H1 (cell line): ENCODE results near the gene COX7B2. TPM values are rescaled to one million over a fixed set of nuclear protein-coding genes. Genes with fewer than 3 reads are reported as not detected.

Source experiments
- CTCF ChIA-PET: fragments of 300-600 bp; sonication (Branson Sonifier 250); formaldehyde crosslinking; loops from one replicate; lab custom pipeline; 2021; ENCODE audit not compliant: partially characterized antibody; lab: Charles Lee
- POLR2A ChIA-PET: fragments of 300-600 bp; sonication (Branson Sonifier 250); formaldehyde crosslinking; loops from one replicate; lab custom pipeline; 2021; ENCODE audit warnings: inconsistent platforms; ENCODE audit not compliant: partially characterized antibody; lab: Charles Lee
- DNase-seq, 2 experiments: peaks; one replicate each; pipeline versions ENCODE4 v3.0.0 to v3.0.0-alpha.2; 2010 to 2022; ENCODE audit warnings: low spot score in 2 of 2, low read depth in 1 of 2, mixed read lengths in 1 of 2
- FAIRE-seq: peaks from 2 replicates; lab custom pipeline; 2011; peaks lifted over from hg19 to GRCh38; lab: Jason Lieb, UNC
- H2AFZ ChIP-seq: 2 replicates; pipeline ENCODE4 v1.8.1; 2012; ENCODE audit warnings: low read length, inconsistent platforms
- H2AK5ac ChIP-seq: 2 replicates; pipeline ENCODE4 v1.6.1; 2013; ENCODE audit warnings: low read depth, low read length
- H2BK120ac ChIP-seq: replicated peaks from 2 replicates; pipeline ENCODE3; 2013; ENCODE audit warnings: low read depth, low read length, inconsistent platforms
- H2BK12ac ChIP-seq: 2 replicates; pipeline ENCODE4 v1.6.1; 2013; ENCODE audit warnings: low read depth, low read length
- H2BK15ac ChIP-seq: 2 replicates; pipeline ENCODE4 v1.6.1; 2013; ENCODE audit warnings: low read length
- H2BK20ac ChIP-seq: 2 replicates; pipeline ENCODE4 v1.6.1; 2013; ENCODE audit warnings: low read length
- H2BK5ac ChIP-seq: 2 replicates; pipeline ENCODE4 v1.6.1; 2013; ENCODE audit warnings: low read depth, low read length
- H3K14ac ChIP-seq: 2 replicates; pipeline ENCODE4 v1.6.1; 2013; ENCODE audit warnings: inconsistent platforms; ENCODE audit not compliant: insufficient read length
- H3K18ac ChIP-seq: 2 replicates; pipeline ENCODE4 v1.6.1; 2013; ENCODE audit warnings: low read length; ENCODE audit errors: extremely low read depth
- H3K23ac ChIP-seq: 2 replicates; pipeline ENCODE4 v1.6.1; 2013; ENCODE audit warnings: inconsistent platforms; ENCODE audit not compliant: insufficient read length
- H3K23me2 ChIP-seq: 2 replicates; pipeline ENCODE4 v1.6.1; 2013; ENCODE audit warnings: low read depth, low read length
- H3K27ac ChIP-seq: 2 replicates; pipeline ENCODE4 v1.6.1; 2011; ENCODE audit warnings: low read depth, low read length, inconsistent platforms
- H3K27me3 ChIP-seq, 4 experiments: replicated peaks in 1 of 4; 1 replicate in 1 of 4; 2 replicates in 3 of 4; pipeline versions ENCODE4 v1.6.1 to v1.8.1; 2011 to 2013; ENCODE audit warnings: low read length in 3 of 4, mild to moderate bottlenecking in 3 of 4, inconsistent platforms in 2 of 4, mixed read lengths in 2 of 4, moderate library complexity in 1 of 4; ENCODE audit not compliant: control insufficient read depth in 3 of 4, insufficient read depth in 3 of 4; ENCODE audit errors: extremely low read depth in 1 of 4
- H3K36me3 ChIP-seq, 4 experiments: 2 replicates each; pipeline versions ENCODE4 v1.6.1 to v1.8.1; 2011 to 2013; ENCODE audit warnings: mild to moderate bottlenecking in 4 of 4, low read length in 3 of 4, moderate library complexity in 2 of 4, control low read depth in 1 of 4, inconsistent platforms in 1 of 4; ENCODE audit not compliant: insufficient read depth in 4 of 4, control insufficient read depth in 2 of 4
- H3K4ac ChIP-seq: replicated peaks from 2 replicates; pipeline ENCODE3; 2013; ENCODE audit warnings: low read length, low read depth, mixed read lengths, inconsistent platforms; ENCODE audit not compliant: insufficient read length
- H3K4me1 ChIP-seq, 4 experiments: replicated peaks in 1 of 4; 1 replicate in 1 of 4; 2 replicates in 3 of 4; pipeline versions ENCODE4 v1.6.1 to v1.8.1; 2011 to 2013; ENCODE audit warnings: low read length in 3 of 4, inconsistent platforms in 2 of 4, mixed read lengths in 1 of 4; ENCODE audit not compliant: insufficient read depth in 4 of 4, control insufficient read depth in 3 of 4
- H3K4me2 ChIP-seq, 2 experiments: 2 replicates each; pipeline versions ENCODE4 v1.6.1 to v1.8.1; 2011 to 2013; ENCODE audit warnings: low read depth in 2 of 2, low read length in 2 of 2, control low read depth in 1 of 2, inconsistent platforms in 1 of 2, mild to moderate bottlenecking in 1 of 2; ENCODE audit not compliant: insufficient read depth in 1 of 2
- H3K4me3 ChIP-seq, 4 experiments: fragments of 200-600, 300-600 bp in 1 of 4; sonication (generic), shearing (Covaris generic), sonication (Bioruptor Twin) in 1 of 4; 2 replicates each; pipeline versions ENCODE4 v1.5.1 to v1.8.1; 2011 to 2016; ENCODE audit warnings: low read length in 4 of 4, low read depth in 3 of 4, control low read depth in 2 of 4, inconsistent platforms in 2 of 4, mild to moderate bottlenecking in 2 of 4, mixed read lengths in 1 of 4, moderate library complexity in 1 of 4; ENCODE audit not compliant: insufficient read depth in 2 of 4; ENCODE audit errors: extremely low read depth in 1 of 4
- H3K56ac ChIP-seq: replicated peaks from 2 replicates; pipeline ENCODE3; 2013; ENCODE audit warnings: low read depth, mild to moderate bottlenecking, mixed read lengths, low read length, inconsistent platforms; ENCODE audit not compliant: insufficient read length
- H3K79me1 ChIP-seq: 2 replicates; pipeline ENCODE4 v1.6.1; 2013; ENCODE audit warnings: low read depth, low read length, control low read depth
- H3K79me2 ChIP-seq, 2 experiments: 2 replicates each; pipeline versions ENCODE4 v1.6.1 to v1.8.1; 2012 to 2013; ENCODE audit warnings: low read length in 2 of 2, mild to moderate bottlenecking in 2 of 2, inconsistent platforms in 1 of 2; ENCODE audit not compliant: insufficient read depth in 2 of 2, control insufficient read depth in 1 of 2
- H3K9ac ChIP-seq, 4 experiments: replicated peaks in 1 of 4; 1 replicate in 1 of 4; 2 replicates in 3 of 4; pipeline versions ENCODE4 v1.6.1 to v1.8.1; 2011 to 2013; ENCODE audit warnings: low read depth in 3 of 4, low read length in 3 of 4, control low read depth in 2 of 4, mild to moderate bottlenecking in 2 of 4, moderate library complexity in 2 of 4, inconsistent platforms in 1 of 4; ENCODE audit errors: extremely low read depth in 1 of 4
- H3K9me3 ChIP-seq, 2 experiments: 2 replicates each; pipeline versions ENCODE4 v1.6.1 to v1.8.1; 2012 to 2013; ENCODE audit warnings: mild to moderate bottlenecking in 2 of 2, moderate library complexity in 2 of 2, control low read depth in 1 of 2, inconsistent platforms in 1 of 2, low read depth in 1 of 2, low read length in 1 of 2, mixed read lengths in 1 of 2; ENCODE audit not compliant: insufficient read depth in 2 of 2
- H4K20me1 ChIP-seq, 2 experiments: replicated peaks in 1 of 2; 2 replicates each; pipeline versions ENCODE3 to v1.8.1; 2011 to 2013; ENCODE audit warnings: inconsistent platforms in 2 of 2, low read length in 2 of 2, mild to moderate bottlenecking in 1 of 2; ENCODE audit not compliant: insufficient read depth in 2 of 2, control insufficient read depth in 1 of 2
- H4K5ac ChIP-seq: 2 replicates; pipeline ENCODE4 v1.6.1; 2013; ENCODE audit warnings: low read length, low read depth, mixed read lengths, inconsistent platforms; ENCODE audit not compliant: insufficient read length
- H4K8ac ChIP-seq: 2 replicates; pipeline ENCODE4 v1.8.0; 2013; ENCODE audit warnings: mild to moderate bottlenecking, moderate library complexity, low read length, inconsistent platforms; ENCODE audit not compliant: insufficient read depth; ENCODE audit errors: extremely low read depth
- H4K91ac ChIP-seq: replicated peaks from 2 replicates; pipeline ENCODE3; 2013; ENCODE audit warnings: low read length, mixed read lengths, inconsistent platforms; ENCODE audit not compliant: insufficient read length
- ASH2L ChIP-seq: fragments of 200-600, 300-600 bp; sonication (generic); IDR thresholded peaks from one replicate; pipeline ENCODE4 v1.7.1; 2017; ENCODE audit warnings: low read length
- CTBP2 ChIP-seq: IDR thresholded peaks from 2 replicates; pipeline ENCODE4 v1.7.0; 2011; ENCODE audit warnings: borderline replicate concordance, mild to moderate bottlenecking, moderate library complexity, mixed read lengths, low read length; ENCODE audit not compliant: insufficient read depth, insufficient read length
- E2F6 ChIP-seq: IDR thresholded peaks from 2 replicates; pipeline ENCODE4 v1.6.1; 2012; ENCODE audit warnings: inconsistent platforms
- GABPA ChIP-seq: IDR thresholded peaks from 2 replicates; pipeline ENCODE4 v1.6.1; 2011; ENCODE audit warnings: mild to moderate bottlenecking, low read length, moderate library complexity, borderline replicate concordance; ENCODE audit not compliant: insufficient read depth
- HDAC6 ChIP-seq: IDR thresholded peaks from one replicate; pipeline ENCODE4 v1.7.1; 2012; ENCODE audit warnings: low read depth, mild to moderate bottlenecking, inconsistent platforms, low read length, moderate library complexity
- POLR2AphosphoS5 ChIP-seq: IDR thresholded peaks from 2 replicates; pipeline ENCODE4 v1.6.1; 2011; ENCODE audit warnings: low read depth, low read length
- RNF2 ChIP-seq: fragments of 200-900, 300-1000 bp; sonication (generic); IDR thresholded peaks from 2 replicates; pipeline ENCODE4 v1.7.1; 2016; ENCODE audit warnings: borderline replicate concordance, low read depth, mild to moderate bottlenecking, antibody characterized with exemption, low read length; ENCODE audit not compliant: poor library complexity, severe bottlenecking; ENCODE audit errors: missing control alignments
- USF2 ChIP-seq: IDR thresholded peaks from 2 replicates; pipeline ENCODE4 v1.6.1; 2011; ENCODE audit warnings: low read length, improper control_type of control experiment
- ZNF274 ChIP-seq: IDR thresholded peaks from 2 replicates; pipeline ENCODE4 v1.7.0; 2012; ENCODE audit warnings: low read length, borderline replicate concordance; ENCODE audit errors: extremely low read depth
- WGBS, 2 experiments: shearing (Covaris generic) in 1 of 2; methylation state at CpG; one replicate each; pipeline versions ENCODE4 v1.1.6 to v1.1.7; 2013 to 2015; ENCODE audit warnings: low lambda C conversion rate in 2 of 2, mixed read lengths in 2 of 2, inconsistent platforms in 1 of 2, low coverage in 1 of 2, missing lambda C conversion rate in 1 of 2; ENCODE audit not compliant: insufficient replicate concordance in 2 of 2, insufficient coverage in 1 of 2, insufficient read length in 1 of 2; ENCODE audit errors: extremely low coverage in 1 of 2, missing lambda C conversion rate in 1 of 2; 5-methylcytosine and 5-hydroxymethylcytosine counted together
- polyA plus RNA-seq, 7 experiments: library from polyadenylated mRNA; depleted of rRNA in 3 of 7; stranded (reverse) in 5 of 7; unstranded in 2 of 7; fragments of >200 nt in 5 of 7; fragments of 200-250 nt in 2 of 7; gene quantifications; 1 replicate in 5 of 7; 2 replicates in 1 of 7; 4 replicates in 1 of 7; pipeline versions ENCODE4 v1.2.1 to v1.2.3, GENCODE V29; 2011 to 2013; ENCODE audit warnings: missing spikeins in 2 of 7, mixed read lengths in 2 of 7
- total RNA-seq: library from RNA; stranded (reverse); fragmentation: NEBNext Ultra II Directional; extraction: Animal tissue kit (Norgen Biotek cat#: 25700); gene quantifications from 2 replicates; pipeline ENCODE4 v1.2.1, GENCODE V29; 2021

Gene COX7B2
- total and polyA plus RNA-seq, 2 of the 8 experiments (the other 6 are each of a cell fraction or from before 2014, with no cell fraction given), result not detected

GRCh38 chr4:46894826-46895225 lies 14.2 kb downstream of the COX7B2 start:
- no peak for FAIRE-seq
- Histone ChIP-seq H3K4me1 (no peaks in the 10 kb centered on the region), H3K27ac (no peak overlapping the region), H2BK5ac (no peak overlapping the region), H4K5ac (no peak overlapping the region), H4K91ac (no peak overlapping the region), H3K4me2 (no peak overlapping the region), H3K23ac (no peak overlapping the region), H3K56ac (no peak overlapping the region), H3K9me3 (0 out of 4 replicates have a peak, but pooled peaks cover 0 to 3% of the 10 kb centered on the region in 2 experiments), H3K27me3 (no peaks in the 10 kb centered on the region), H3K14ac (no peak overlapping the region), H2BK20ac (no peak overlapping the region), H2BK12ac (no peak overlapping the region), H2BK15ac (no peak overlapping the region), H4K8ac (no peak overlapping the region), H3K79me1 (no peaks in the 10 kb centered on the region), H2AK5ac (no peak overlapping the region), H3K79me2 (no peaks in the 10 kb centered on the region), H3K23me2 (no peaks in the 10 kb centered on the region), H3K4ac (no peak overlapping the region), H3K9ac (no peak overlapping the region), H3K36me3 (no peaks in the 10 kb centered on the region), H2AFZ (no peak overlapping the region), H3K4me3 (no peak overlapping the region), H4K20me1 (no peaks in the 10 kb centered on the region), H2BK120ac (no peak overlapping the region), H3K18ac (no peak overlapping the region)
- no peak for TF ChIP-seq GABPA
- TF ChIP-seq E2F6, result no peak
- no peak for TF ChIP-seq HDAC6
- TF ChIP-seq RNF2, result no peak
- TF ChIP-seq POLR2AphosphoS5, result no peak
- TF ChIP-seq ZNF274, result no peak
- TF ChIP-seq CTBP2, result no peak
- TF ChIP-seq ASH2L, result no peak
- no peak for TF ChIP-seq USF2
- ChIA-PET POLR2A (no interaction called here), CTCF (interaction anchor here (1.2 kb wide), 1 partner anchor 58 kb away, joined by 5 read pairs; no protein-coding TSS in a partner anchor)
- WGBS, 2 experiments, result 91% methylated on average over 5 of the region's 5 CpGs; no CpG with 5 or more reads in 1 of the 2 experiments
- DNase-seq, result no peak
